NCI-H226 (cell line): ENCODE results near the gene ADARB1.
A peak's percentile ranks its signal among the peaks of the same experiment; 100 is the strongest.

ENCODE experiments used
- DNase-seq: peaks from one replicate; pipeline ENCODE4 v3.0.0-alpha.2; 2015

Gene ADARB1

GRCh38 chr21:45079351-45079750 lies 5.0 kb downstream of the ADARB1 start:
- DNase-seq = no peak

- peak; percentile 35 for DNase-seq
Observed at GRCh38 chr21:45080232-45080631, 5.9 kb downstream of the ADARB1 start.

GRCh38 chr21:45080639-45081414 lies 6.4 kb downstream of the ADARB1 start:
- DNase-seq = peak; percentile 69

GRCh38 chr21:45081636-45082035 lies 7.3 kb downstream of the ADARB1 start:
- DNase-seq = no peak

- no peak for DNase-seq
Observed at GRCh38 chr21:45082736-45083135, 8.4 kb downstream of the ADARB1 start.

- no peak for DNase-seq
Observed at GRCh38 chr21:45084121-45084520, 9.7 kb downstream of the ADARB1 start.

GRCh38 chr21:45084881-45085536 lies 10.6 kb downstream of the ADARB1 start:
- DNase-seq = no peak

GRCh38 chr21:45085700-45086099 lies 11.3 kb downstream of the ADARB1 start:
- DNase-seq = no peak

GRCh38 chr21:45086337-45086958 lies 12.1 kb downstream of the ADARB1 start:
- DNase-seq = no peak

GRCh38 chr21:45087022-45087823 lies 12.8 kb downstream of the ADARB1 start:
- no peak for DNase-seq

- DNase-seq = no peak
Observed at GRCh38 chr21:45088116-45088515, 13.7 kb downstream of the ADARB1 start.

GRCh38 chr21:45088729-45089128 lies 14.3 kb downstream of the ADARB1 start:
- no peak for DNase-seq

GRCh38 chr21:45089964-45090363 lies 15.6 kb downstream of the ADARB1 start:
- no peak for DNase-seq

GRCh38 chr21:45090966-45091365 lies 16.6 kb downstream of the ADARB1 start:
- no peak for DNase-seq

GRCh38 chr21:45091550-45092322 lies 17.4 kb downstream of the ADARB1 start:
- no peak for DNase-seq

- no peak for DNase-seq
Observed at GRCh38 chr21:45093035-45093532, 18.7 kb downstream of the ADARB1 start.

GRCh38 chr21:45094412-45094811 lies 20.0 kb downstream of the ADARB1 start:
- no peak for DNase-seq

GRCh38 chr21:45095505-45095904 lies 21.1 kb downstream of the ADARB1 start:
- DNase-seq = no peak

- DNase-seq = no peak
Observed at GRCh38 chr21:45096217-45096616, 21.8 kb downstream of the ADARB1 start.

- DNase-seq = no peak
Observed at GRCh38 chr21:45097827-45098387, 23.5 kb downstream of the ADARB1 start.

GRCh38 chr21:45098867-45099266 lies 24.5 kb downstream of the ADARB1 start:
- no peak for DNase-seq

- no peak for DNase-seq
Observed at GRCh38 chr21:45099571-45099970, 25.2 kb downstream of the ADARB1 start.
